ENCODE measurements around the gene CD1B.

CD1B gene

GRCh38 chr1:158329300-158329699, 2.0 kb downstream of the CD1B start:
- Histone ChIP-seq H4K8ac (ENCODE audit: low read depth, low read length) (no peak overlapping the region), H3K18ac (ENCODE audit: low read length) (no peak overlapping the region), H2BK12ac (ENCODE audit: low read length) (no peak overlapping the region), H3K23ac (ENCODE audit: low read depth, low read length, poor library complexity) (no peak overlapping the region), H2BK15ac (ENCODE audit: low read length) (no peak overlapping the region), H3K4me3 (ENCODE audit: low read length in 2 of 2) (no peak overlapping the region), H2AK5ac (ENCODE audit: low read depth, low read length) (no peak overlapping the region), H3K4ac (ENCODE audit: low read length) (no peak overlapping the region), H3K9ac (ENCODE audit: low read depth, low read length, poor library complexity) (no peak overlapping the region), H2BK5ac (ENCODE audit: low read length) (no peak overlapping the region), H3K9me3 (replicated peaks in 1 of 2; ENCODE audit: control insufficient read depth in 2 of 2, insufficient read depth in 1 of 2, low read depth in 1 of 2, low read length in 2 of 2) (no peaks in the 10 kb centered on the region), H3K79me1 (ENCODE audit: low read depth, low read length) (no peaks in the 10 kb centered on the region), H3K36me3 (replicated peaks in 1 of 2; ENCODE audit: control insufficient read depth in 2 of 2, insufficient read depth in 2 of 2, low read length in 2 of 2) (no peaks in the 10 kb centered on the region), H2AFZ (ENCODE audit: low read length) (no peak overlapping the region), H3K14ac (ENCODE audit: low read length) (no peak overlapping the region), H3K4me1 (ENCODE audit: control insufficient read depth in 2 of 2, insufficient read depth in 1 of 2, low read depth in 1 of 2, low read length in 2 of 2) (no peaks in the 10 kb centered on the region), H3K27me3 (ENCODE audit: control insufficient read depth in 3 of 3, insufficient read depth in 3 of 3, low read depth in 1 of 3, low read length in 3 of 3) (no peaks in the 10 kb centered on the region), H3K4me2 (ENCODE audit: insufficient read depth, low read length, poor library complexity, severe bottlenecking) (no peak overlapping the region), H3K27ac (replicated peaks; ENCODE audit: low read length) (no peak overlapping the region), H4K91ac (ENCODE audit: low read depth, low read length, poor library complexity) (no peak overlapping the region), H2BK120ac (ENCODE audit: low read depth, low read length) (no peak overlapping the region)
- DNase-seq (ENCODE audit: low spot score) = no peak
- no CpG with 5 or more reads among the region's 7 CpGs for WGBS, 2 donors (ENCODE audit: extremely low coverage in 2 of 2, insufficient read length in 2 of 2, insufficient replicate concordance in 1 of 2)

DNA sequence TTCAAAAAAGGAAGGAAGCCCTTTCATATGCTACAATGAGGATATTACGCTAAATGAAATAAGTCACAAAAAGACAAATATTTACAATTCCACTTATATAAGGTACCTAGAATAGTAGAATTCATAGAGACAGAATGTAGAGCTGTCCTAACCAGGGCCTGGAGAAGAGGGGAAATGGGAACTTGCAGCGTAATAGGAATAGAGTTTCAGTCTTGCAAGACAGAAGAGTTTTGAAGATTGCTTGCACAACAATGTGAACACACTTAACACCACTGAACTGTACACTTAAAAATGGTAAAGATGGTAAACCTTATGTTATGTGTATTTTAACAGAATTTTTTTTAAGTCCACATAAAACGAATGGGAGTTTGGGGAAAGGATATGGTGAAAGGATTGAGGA, 2.9 kb downstream of the CD1B start:
- Histone ChIP-seq H3K4me2 (ENCODE audit: insufficient read depth, low read length, poor library complexity, severe bottlenecking) (no peak overlapping the region), H3K14ac (ENCODE audit: low read length) (no peak overlapping the region), H4K8ac (ENCODE audit: low read depth, low read length) (no peak overlapping the region), H2AFZ (ENCODE audit: low read length) (no peak overlapping the region), H3K23ac (ENCODE audit: low read depth, low read length, poor library complexity) (no peak overlapping the region), H3K36me3 (replicated peaks in 1 of 2; ENCODE audit: control insufficient read depth in 2 of 2, insufficient read depth in 2 of 2, low read length in 2 of 2) (no peaks in the 10 kb centered on the region), H3K18ac (ENCODE audit: low read length) (no peak overlapping the region), H2BK120ac (ENCODE audit: low read depth, low read length) (no peak overlapping the region), H2AK5ac (ENCODE audit: low read depth, low read length) (no peak overlapping the region), H2BK15ac (ENCODE audit: low read length) (no peak overlapping the region), H3K4me1 (ENCODE audit: control insufficient read depth in 2 of 2, insufficient read depth in 1 of 2, low read depth in 1 of 2, low read length in 2 of 2) (no peaks in the 10 kb centered on the region), H3K27ac (replicated peaks; ENCODE audit: low read length) (no peak overlapping the region), H3K9ac (ENCODE audit: low read depth, low read length, poor library complexity) (no peak overlapping the region), H2BK5ac (ENCODE audit: low read length) (no peak overlapping the region), H2BK12ac (ENCODE audit: low read length) (no peak overlapping the region), H3K27me3 (ENCODE audit: control insufficient read depth in 3 of 3, insufficient read depth in 3 of 3, low read depth in 1 of 3, low read length in 3 of 3) (no peaks in the 10 kb centered on the region), H3K4ac (ENCODE audit: low read length) (no peak overlapping the region), H4K91ac (ENCODE audit: low read depth, low read length, poor library complexity) (no peak overlapping the region), H3K9me3 (replicated peaks in 1 of 2; ENCODE audit: control insufficient read depth in 2 of 2, insufficient read depth in 1 of 2, low read depth in 1 of 2, low read length in 2 of 2) (no peaks in the 10 kb centered on the region), H3K4me3 (ENCODE audit: low read length in 2 of 2) (no peak overlapping the region), H3K79me1 (ENCODE audit: low read depth, low read length) (no peaks in the 10 kb centered on the region)
- no peak for DNase-seq (ENCODE audit: low spot score)
- 100% methylated on average over 1 of the region's 3 CpGs; no CpG with 5 or more reads in 1 of the 2 donors for WGBS, 2 donors (ENCODE audit: extremely low coverage in 2 of 2, insufficient read length in 2 of 2, insufficient replicate concordance in 1 of 2)

DNA sequence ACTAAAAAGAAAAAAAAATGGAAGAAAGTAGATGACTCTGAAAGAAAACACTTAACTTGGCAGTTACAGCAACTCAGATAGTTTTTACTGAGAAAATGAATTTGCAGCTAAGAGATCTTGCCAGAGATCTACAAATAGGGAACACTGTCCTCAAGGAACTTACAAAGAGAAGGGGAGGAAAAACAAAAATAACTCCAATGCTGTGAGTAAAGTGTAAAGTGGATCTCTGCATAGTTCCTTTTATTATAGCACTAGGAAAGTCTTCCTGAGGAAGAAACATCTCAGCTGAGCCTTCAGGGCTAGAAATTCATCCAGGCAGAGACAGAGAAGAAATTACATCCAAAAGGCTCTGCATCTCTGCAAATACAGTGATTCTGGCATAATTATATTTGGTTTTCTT, 3.9 kb downstream of the CD1B start:
- H4K8ac ChIP-seq (ENCODE audit: low read depth, low read length) = no peak overlapping the region
- no peaks in the 10 kb centered on the region for H3K27me3 ChIP-seq (ENCODE audit: control insufficient read depth in 3 of 3, insufficient read depth in 3 of 3, low read depth in 1 of 3, low read length in 3 of 3)
- no peak overlapping the region for H2BK120ac ChIP-seq (ENCODE audit: low read depth, low read length)
- no peak overlapping the region for H2BK15ac ChIP-seq (ENCODE audit: low read length)
- DNase-seq (ENCODE audit: low spot score) = no peak
- H3K27ac ChIP-seq (replicated peaks; ENCODE audit: low read length) = no peak overlapping the region
- H3K14ac ChIP-seq (ENCODE audit: low read length) = no peak overlapping the region
- H3K4me3 ChIP-seq (ENCODE audit: low read length in 2 of 2) = no peak overlapping the region
- no peak overlapping the region for H3K9ac ChIP-seq (ENCODE audit: low read depth, low read length, poor library complexity)
- no peak overlapping the region for H2AFZ ChIP-seq (ENCODE audit: low read length)
- H3K36me3 ChIP-seq (replicated peaks in 1 of 2; ENCODE audit: control insufficient read depth in 2 of 2, insufficient read depth in 2 of 2, low read length in 2 of 2) = no peaks in the 10 kb centered on the region
- no peak overlapping the region for H3K23ac ChIP-seq (ENCODE audit: low read depth, low read length, poor library complexity)
- H3K4ac ChIP-seq (ENCODE audit: low read length) = no peak overlapping the region
- H2BK12ac ChIP-seq (ENCODE audit: low read length) = no peak overlapping the region
- H3K18ac ChIP-seq (ENCODE audit: low read length) = no peak overlapping the region
- H3K79me1 ChIP-seq (ENCODE audit: low read depth, low read length) = no peaks in the 10 kb centered on the region
- no peaks in the 10 kb centered on the region for H3K4me1 ChIP-seq (ENCODE audit: control insufficient read depth in 2 of 2, insufficient read depth in 1 of 2, low read depth in 1 of 2, low read length in 2 of 2)
- no peaks in the 10 kb centered on the region for H3K9me3 ChIP-seq (replicated peaks in 1 of 2; ENCODE audit: control insufficient read depth in 2 of 2, insufficient read depth in 1 of 2, low read depth in 1 of 2, low read length in 2 of 2)
- H2AK5ac ChIP-seq (ENCODE audit: low read depth, low read length) = no peak overlapping the region
- H3K4me2 ChIP-seq (ENCODE audit: insufficient read depth, low read length, poor library complexity, severe bottlenecking) = no peak overlapping the region
- no peak overlapping the region for H2BK5ac ChIP-seq (ENCODE audit: low read length)
- no peak overlapping the region for H4K91ac ChIP-seq (ENCODE audit: low read depth, low read length, poor library complexity)

DNA sequence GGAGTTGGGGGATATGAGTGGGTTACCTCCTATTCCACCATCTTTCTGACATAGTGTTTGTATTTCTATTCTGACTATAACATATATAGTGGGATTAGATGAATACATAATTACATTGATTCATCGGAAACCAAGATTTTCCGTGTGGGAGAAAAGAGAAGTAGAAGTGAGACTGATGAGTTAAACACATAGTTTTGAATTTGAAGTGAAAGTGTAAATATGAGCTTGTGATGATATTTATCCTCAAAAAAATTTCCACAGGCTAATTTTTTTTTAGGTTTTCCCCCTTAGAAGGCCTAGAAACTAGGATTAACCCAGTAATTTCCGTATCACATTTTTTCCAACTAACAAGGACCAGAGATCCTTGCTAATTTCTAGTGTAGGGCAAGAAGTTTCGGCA, 6.9 kb downstream of the CD1B start:
- no peaks in the 10 kb centered on the region for H3K79me1 ChIP-seq (ENCODE audit: low read depth, low read length)

More for the DNA sequence above, 6.9 kb downstream of the CD1B start:
- Histone ChIP-seq H3K23ac (ENCODE audit: low read depth, low read length, poor library complexity) (no peak overlapping the region), H3K4me1 (ENCODE audit: control insufficient read depth in 2 of 2, insufficient read depth in 1 of 2, low read depth in 1 of 2, low read length in 2 of 2) (no peaks in the 10 kb centered on the region), H2BK120ac (ENCODE audit: low read depth, low read length) (no peak overlapping the region), H3K27me3 (ENCODE audit: control insufficient read depth in 3 of 3, insufficient read depth in 3 of 3, low read depth in 1 of 3, low read length in 3 of 3) (no peaks in the 10 kb centered on the region), H4K8ac (ENCODE audit: low read depth, low read length) (no peak overlapping the region), H3K18ac (ENCODE audit: low read length) (no peak overlapping the region), H2AFZ (ENCODE audit: low read length) (no peak overlapping the region), H3K4ac (ENCODE audit: low read length) (no peak overlapping the region), H3K9ac (ENCODE audit: low read depth, low read length, poor library complexity) (no peak overlapping the region), H3K27ac (replicated peaks; ENCODE audit: low read length) (no peak overlapping the region), H2BK5ac (ENCODE audit: low read length) (no peak overlapping the region), H3K14ac (ENCODE audit: low read length) (no peak overlapping the region), H2AK5ac (ENCODE audit: low read depth, low read length) (no peak overlapping the region), H3K4me2 (ENCODE audit: insufficient read depth, low read length, poor library complexity, severe bottlenecking) (no peak overlapping the region), H3K4me3 (ENCODE audit: low read length in 2 of 2) (no peak overlapping the region), H2BK12ac (ENCODE audit: low read length) (no peak overlapping the region), H3K9me3 (replicated peaks in 1 of 2; ENCODE audit: control insufficient read depth in 2 of 2, insufficient read depth in 1 of 2, low read depth in 1 of 2, low read length in 2 of 2) (no peaks in the 10 kb centered on the region), H2BK15ac (ENCODE audit: low read length) (no peak overlapping the region), H4K91ac (ENCODE audit: low read depth, low read length, poor library complexity) (no peak overlapping the region), H3K36me3 (replicated peaks in 1 of 2; ENCODE audit: control insufficient read depth in 2 of 2, insufficient read depth in 2 of 2, low read length in 2 of 2) (no peaks in the 10 kb centered on the region)
- no peak for DNase-seq (ENCODE audit: low spot score)
- WGBS, 2 donors (ENCODE audit: extremely low coverage in 2 of 2, insufficient read length in 2 of 2, insufficient replicate concordance in 1 of 2) = no CpG with 5 or more reads among the region's 4 CpGs
